Neuronal stem cell (in vitro differentiated cells): ENCODE data around the gene RAB11FIP4.

Experiments used
- DNase-seq: peaks from one replicate; pipeline ENCODE4 v3.0.0-alpha.2; 2013; ENCODE audit warnings: low spot score
- H2AFZ ChIP-seq: one replicate; pipeline ENCODE4 v1.6.1; 2013; ENCODE audit warnings: mild to moderate bottlenecking, low read length, inconsistent platforms
- H2AK5ac ChIP-seq: 2 replicates; pipeline ENCODE4 v1.6.1; 2013; ENCODE audit warnings: low read depth, mild to moderate bottlenecking, inconsistent platforms, low read length, moderate library complexity, mixed read lengths
- H2BK120ac ChIP-seq: 2 replicates; pipeline ENCODE4 v1.6.1; 2013; ENCODE audit warnings: low read depth, mild to moderate bottlenecking, inconsistent platforms, low read length, moderate library complexity, mixed read lengths
- H2BK12ac ChIP-seq: one replicate; pipeline ENCODE4 v1.6.1; 2013; ENCODE audit warnings: low read length, inconsistent platforms
- H2BK15ac ChIP-seq: 2 replicates; pipeline ENCODE4 v1.6.1; 2013; ENCODE audit warnings: mild to moderate bottlenecking, low read length, inconsistent platforms, mixed read lengths
- H2BK5ac ChIP-seq: one replicate; pipeline ENCODE4 v1.6.1; 2013; ENCODE audit warnings: inconsistent platforms, mild to moderate bottlenecking, low read length, moderate library complexity
- H3K14ac ChIP-seq: one replicate; pipeline ENCODE4 v1.6.1; 2013; ENCODE audit warnings: low read length, inconsistent platforms
- H3K18ac ChIP-seq: 2 replicates; pipeline ENCODE4 v1.6.1; 2013; ENCODE audit warnings: low read length, inconsistent platforms
- H3K23ac ChIP-seq: 2 replicates; pipeline ENCODE4 v1.6.1; 2013; ENCODE audit warnings: low read depth, mild to moderate bottlenecking, mixed read lengths, low read length, inconsistent platforms; ENCODE audit not compliant: poor library complexity
- H3K27ac ChIP-seq: replicated peaks from 3 replicates; pipeline ENCODE4 v1.5.1; 2013; ENCODE audit warnings: low read length, inconsistent platforms
- H3K27me3 ChIP-seq, 3 experiments: 2 replicates each; pipeline ENCODE4 v1.6.1; 2013; ENCODE audit warnings: low read length in 3 of 3, mild to moderate bottlenecking in 2 of 3, inconsistent platforms in 1 of 3, low read depth in 1 of 3, mixed read lengths in 1 of 3, moderate library complexity in 1 of 3; ENCODE audit not compliant: control insufficient read depth in 3 of 3, insufficient read depth in 3 of 3
- H3K36me3 ChIP-seq, 2 donors: replicated peaks in 1 of 2; 2 replicates each; pipeline ENCODE4 v1.6.1; 2013; ENCODE audit warnings: low read length in 2 of 2; ENCODE audit not compliant: control insufficient read depth in 2 of 2, insufficient read depth in 2 of 2
- H3K4ac ChIP-seq: 2 replicates; pipeline ENCODE4 v1.6.1; 2013; ENCODE audit warnings: inconsistent platforms, mild to moderate bottlenecking, low read length, moderate library complexity
- H3K4me1 ChIP-seq, 2 donors: 1 replicate in 1 of 2; 2 replicates in 1 of 2; pipeline ENCODE4 v1.6.1; 2013; ENCODE audit warnings: low read length in 2 of 2, low read depth in 1 of 2; ENCODE audit not compliant: control insufficient read depth in 2 of 2, insufficient read depth in 1 of 2
- H3K4me2 ChIP-seq: one replicate; pipeline ENCODE4 v1.6.1; 2013; ENCODE audit warnings: mild to moderate bottlenecking, low read length, inconsistent platforms; ENCODE audit not compliant: insufficient read depth, poor library complexity, severe bottlenecking
- H3K4me3 ChIP-seq, 2 donors: 2 replicates each; pipeline ENCODE4 v1.5.1; 2013; ENCODE audit warnings: low read length in 2 of 2, mild to moderate bottlenecking in 2 of 2, inconsistent platforms in 1 of 2, moderate library complexity in 1 of 2
- H3K79me1 ChIP-seq: one replicate; pipeline ENCODE4 v1.6.1; 2013; ENCODE audit warnings: low read depth, mild to moderate bottlenecking, inconsistent platforms, low read length, moderate library complexity
- H3K9ac ChIP-seq: one replicate; pipeline ENCODE4 v1.6.1; 2013; ENCODE audit warnings: mild to moderate bottlenecking, low read depth, low read length, inconsistent platforms; ENCODE audit not compliant: poor library complexity
- H3K9me3 ChIP-seq, 2 donors: replicated peaks in 1 of 2; 2 replicates each; pipeline versions ENCODE3 to v1.6.1; 2013; ENCODE audit warnings: low read length in 2 of 2, mild to moderate bottlenecking in 2 of 2, inconsistent platforms in 1 of 2, low read depth in 1 of 2, mixed read lengths in 1 of 2, moderate library complexity in 1 of 2; ENCODE audit not compliant: control insufficient read depth in 2 of 2, insufficient read depth in 1 of 2
- H4K8ac ChIP-seq: one replicate; pipeline ENCODE4 v1.6.1; 2013; ENCODE audit warnings: low read depth, mild to moderate bottlenecking, inconsistent platforms, low read length, moderate library complexity
- H4K91ac ChIP-seq: one replicate; pipeline ENCODE4 v1.6.1; 2013; ENCODE audit warnings: low read length, low read depth, mild to moderate bottlenecking, inconsistent platforms; ENCODE audit not compliant: poor library complexity
- WGBS, 2 donors: extraction: QIAGEN DNeasy Blood & Tissue Kit; methylation state at CpG; one replicate each; pipeline ENCODE4 v1.1.7; 2013; ENCODE audit warnings: missing lambda C conversion rate in 2 of 2, mixed read lengths in 1 of 2; ENCODE audit not compliant: insufficient read length in 2 of 2, insufficient replicate concordance in 1 of 2; ENCODE audit errors: extremely low coverage in 2 of 2; 5-methylcytosine and 5-hydroxymethylcytosine counted together

Gene RAB11FIP4

GRCh38 chr17:31434727-31435050 lies 43.2 kb downstream of the RAB11FIP4 start:
- no peaks in the 10 kb centered on the region for H3K79me1 ChIP-seq
- no peak overlapping the region for H3K14ac ChIP-seq
- no peak overlapping the region for H2AFZ ChIP-seq
- no CpG with 5 or more reads among the region's 8 CpGs for WGBS, 2 donors
- H3K27ac ChIP-seq, result no peak overlapping the region
- H2AK5ac ChIP-seq, result no peak overlapping the region
- peaks cover 0 to 3% of the 10 kb centered on the region in 2 donors for H3K9me3 ChIP-seq
- H2BK120ac ChIP-seq, result no peak overlapping the region
- H3K23ac ChIP-seq, result no peak overlapping the region
- H2BK5ac ChIP-seq, result no peak overlapping the region
- no peak overlapping the region for H2BK15ac ChIP-seq
- H3K4me1 ChIP-seq, result peaks cover 9 to 16% of the 10 kb centered on the region in 2 donors
- H3K4ac ChIP-seq, result no peak overlapping the region
- H2BK12ac ChIP-seq, result no peak overlapping the region
- no peak overlapping the region for H3K9ac ChIP-seq
- H3K18ac ChIP-seq, result no peak overlapping the region
- no peak overlapping the region for H3K4me2 ChIP-seq
- no peak overlapping the region for H4K91ac ChIP-seq
- H3K27me3 ChIP-seq, result peaks cover 0 to 7% (median 2%) of the 10 kb centered on the region in 3 experiments
- H4K8ac ChIP-seq, result no peak overlapping the region
- no peaks in the 10 kb centered on the region for H3K36me3 ChIP-seq
- no peak overlapping the region for H3K4me3 ChIP-seq
- no peak for DNase-seq

DNA sequence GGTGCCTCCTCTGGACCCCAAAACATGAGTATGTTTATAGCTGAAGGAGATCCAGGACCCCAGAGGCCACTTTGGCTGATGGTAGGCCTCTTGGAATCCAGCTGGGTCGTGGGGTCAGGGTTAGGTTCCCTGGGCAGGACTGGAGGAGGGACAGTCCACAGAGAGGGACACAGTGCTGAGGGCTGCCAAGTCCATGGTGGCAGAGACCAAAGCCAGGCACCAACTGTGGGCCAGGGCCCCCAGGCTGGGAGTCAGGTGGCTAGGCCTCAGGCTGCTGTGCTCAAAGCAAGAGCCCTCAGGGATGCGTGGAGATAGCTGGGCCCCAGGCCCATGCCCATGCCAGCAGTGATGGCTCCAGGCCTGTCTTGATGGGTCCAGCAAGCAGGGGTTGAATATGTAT lies 44.1 kb downstream of the RAB11FIP4 start:
- H2AK5ac ChIP-seq, result peak overlapping the region; percentile 92
- no peak overlapping the region for H3K14ac ChIP-seq
- no CpG with 5 or more reads among the region's 2 CpGs for WGBS, 2 donors
- no peak overlapping the region for H3K4me3 ChIP-seq
- H2BK5ac ChIP-seq, result no peak overlapping the region
- no peak overlapping the region for H3K23ac ChIP-seq
- peaks cover 0 to 7% (median 2%) of the 10 kb centered on the region in 3 experiments for H3K27me3 ChIP-seq
- H2BK12ac ChIP-seq, result no peak overlapping the region
- H3K9ac ChIP-seq, result no peak overlapping the region
- H3K4ac ChIP-seq, result no peak overlapping the region
- H3K18ac ChIP-seq, result peak overlapping the region; percentile 65
- no peak overlapping the region for H3K27ac ChIP-seq
- no peaks in the 10 kb centered on the region for H3K36me3 ChIP-seq
- peak overlapping the region; percentile 82 for H2BK15ac ChIP-seq
- no peak overlapping the region for H2BK120ac ChIP-seq
- no peak overlapping the region for H3K4me2 ChIP-seq
- no peak overlapping the region for H4K8ac ChIP-seq
- no peak overlapping the region for H2AFZ ChIP-seq
- no peak for DNase-seq
- no peaks in the 10 kb centered on the region for H3K9me3 ChIP-seq
- H3K79me1 ChIP-seq, result no peaks in the 10 kb centered on the region
- H3K4me1 ChIP-seq, result peaks cover 9 to 16% of the 10 kb centered on the region in 2 donors
- H4K91ac ChIP-seq, result no peak overlapping the region

DNA sequence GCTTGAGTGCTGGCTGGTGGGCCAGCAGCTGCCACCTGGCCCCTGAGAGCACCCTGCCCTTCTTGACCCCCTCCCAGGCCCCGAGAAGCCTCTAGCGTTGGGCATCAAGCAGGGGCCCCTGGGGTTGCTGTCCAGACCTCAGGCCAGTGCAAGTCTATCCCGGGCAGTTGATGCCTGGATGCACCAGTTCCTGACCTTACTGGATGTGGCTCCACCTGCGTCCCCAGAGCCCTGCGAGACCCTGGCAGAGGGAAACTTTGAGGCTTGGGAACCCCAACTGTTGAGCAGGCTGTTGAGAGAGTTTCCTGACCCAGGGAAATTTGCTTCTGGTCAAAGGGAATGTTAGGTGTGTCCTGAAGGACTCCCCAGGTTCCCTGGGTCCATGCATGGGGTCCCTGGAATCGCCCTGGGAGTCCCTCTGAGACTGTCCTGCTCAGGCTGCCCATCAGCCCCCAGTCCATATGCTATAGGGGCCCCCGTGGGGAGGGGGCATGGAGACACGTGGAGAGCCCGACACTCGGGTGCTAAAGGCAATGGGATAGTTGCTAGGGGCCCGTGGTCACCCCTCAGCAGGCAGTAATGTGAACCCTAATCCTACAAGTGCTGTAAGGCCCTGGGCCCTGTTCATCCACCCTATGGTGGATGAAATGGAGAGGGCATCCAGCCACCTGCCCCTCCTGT lies 46.4 kb downstream of the RAB11FIP4 start:
- peak overlapping the region; percentile 24 for H3K9ac ChIP-seq
- H2BK120ac ChIP-seq, result no peak overlapping the region
- peaks cover 0 to 2% of the 10 kb centered on the region in 2 donors for H3K4me1 ChIP-seq
- no peak overlapping the region for H4K91ac ChIP-seq
- peak overlapping the region; percentile 33 for H2AK5ac ChIP-seq
- H3K4ac ChIP-seq, result no peak overlapping the region
- H2BK12ac ChIP-seq, result no peak overlapping the region
- H2AFZ ChIP-seq, result peak overlapping the region; percentile 33
- H3K4me2 ChIP-seq, result no peak overlapping the region
- no peaks in the 10 kb centered on the region for H3K36me3 ChIP-seq
- peak overlapping the region; percentile 4 for H3K14ac ChIP-seq
- DNase-seq, result no peak
- H3K27me3 ChIP-seq, result peaks cover 0 to 7% (median 2%) of the 10 kb centered on the region in 3 experiments
- no peak overlapping the region for H4K8ac ChIP-seq
- no CpG with 5 or more reads among the region's 11 CpGs for whole genome bisulfite sequencing, 2 donors
- no peaks in the 10 kb centered on the region for H3K9me3 ChIP-seq
- H3K18ac ChIP-seq, result peak overlapping the region; percentile 68
- no peak overlapping the region for H3K4me3 ChIP-seq
- H3K79me1 ChIP-seq, result no peaks in the 10 kb centered on the region
- H3K27ac ChIP-seq, result no peak overlapping the region
- H2BK5ac ChIP-seq, result peak overlapping the region; percentile 7
- peak overlapping the region; percentile 76 for H2BK15ac ChIP-seq
- H3K23ac ChIP-seq, result peak overlapping the region; percentile 30

GRCh38 chr17:31439716-31440115 lies 48.2 kb downstream of the RAB11FIP4 start:
- Histone ChIP-seq H3K18ac (no peak overlapping the region), H3K9me3 (no peaks in the 10 kb centered on the region), H3K4ac (no peak overlapping the region), H3K23ac (no peak overlapping the region), H3K4me3 (no peak overlapping the region), H3K4me2 (no peak overlapping the region), H4K8ac (no peak overlapping the region), H2AFZ (no peak overlapping the region), H4K91ac (no peak overlapping the region), H3K36me3 (no peaks in the 10 kb centered on the region), H2AK5ac (no peak overlapping the region), H3K14ac (no peak overlapping the region), H3K27me3 (peaks cover 0 to 7% (median 2%) of the 10 kb centered on the region in 3 experiments), H2BK12ac (no peak overlapping the region), H2BK5ac (no peak overlapping the region), H3K9ac (no peak overlapping the region), H2BK120ac (no peak overlapping the region), H3K4me1 (peaks cover 0 to 2% of the 10 kb centered on the region in 2 donors), H3K79me1 (no peaks in the 10 kb centered on the region), H3K27ac (no peak overlapping the region), H2BK15ac (no peak overlapping the region)
- no peak for DNase-seq
- WGBS, 2 donors, result no CpG with 5 or more reads among the region's 4 CpGs
